Brain microvascular endothelial cell (primary cell): ENCODE data around the gene CD244.

Experiments used
- DNase-seq: peaks from one replicate; pipeline ENCODE4 v3.0.0-alpha.2; 2020
- H3K27ac ChIP-seq: fragments of 250-450 bp; sonication (Bioruptor Pico); 2 replicates; pipeline ENCODE4 v1.5.1; 2020; ENCODE audit warnings: mild to moderate bottlenecking, moderate library complexity
- H3K27me3 ChIP-seq: fragments of 250-450 bp; sonication (Bioruptor Pico); replicated peaks from 2 replicates; pipeline ENCODE4 v1.5.1; 2020; ENCODE audit warnings: mild to moderate bottlenecking
- H3K36me3 ChIP-seq: fragments of 250-450 bp; sonication (Bioruptor Pico); replicated peaks from 2 replicates; pipeline ENCODE4 v1.5.1; 2020; ENCODE audit warnings: mild to moderate bottlenecking
- H3K4me3 ChIP-seq: 2 replicates; pipeline ENCODE4 v1.5.1; 2011; ENCODE audit warnings: low read depth, mild to moderate bottlenecking, control low read depth, low read length, moderate library complexity
- CTCF ChIP-seq: IDR thresholded peaks from 2 replicates; pipeline ENCODE4 v1.5.1; 2011; ENCODE audit warnings: low read depth, mild to moderate bottlenecking, moderate library complexity, low read length, control low read depth, inconsistent platforms; ENCODE audit errors: missing control alignments
- in situ Hi-C: cut with HindIII; loops from 2 replicates; pipeline ENCODE4 v1.10.0; 2017; ENCODE audit warnings: low sequenced_read_pairs, low pct_ligation_motif_present

Gene CD244

GRCh38 chr1:160801836-160802580, 60.7 kb downstream of the CD244 start:
- no peak for TF ChIP-seq CTCF
- in situ Hi-C loops = no loop called here
- H3K27ac ChIP-seq = no peak overlapping the region

GRCh38 chr1:160800645-160801408, 61.9 kb downstream of the CD244 start:
- no peak overlapping the region for H3K27ac ChIP-seq
- no peak for DNase-seq
- in situ Hi-C loops = no loop called here
- TF ChIP-seq CTCF = no peak
- H3K27me3 ChIP-seq = no peaks in the 10 kb centered on the region
- no peak overlapping the region for H3K4me3 ChIP-seq
- H3K36me3 ChIP-seq = no peaks in the 10 kb centered on the region

More at GRCh38 chr1:160801836-160802580, 60.7 kb downstream of the CD244 start:
- no peak for DNase-seq
- Histone ChIP-seq H3K27me3 (no peaks in the 10 kb centered on the region), H3K4me3 (no peak overlapping the region), H3K36me3 (no peaks in the 10 kb centered on the region)

GRCh38 chr1:160800142-160800541, 62.5 kb downstream of the CD244 start:
- no peak for TF ChIP-seq CTCF
- no peaks in the 10 kb centered on the region for H3K36me3 ChIP-seq
- H3K27me3 ChIP-seq = no peaks in the 10 kb centered on the region
- no peak for DNase-seq
- no peak overlapping the region for H3K27ac ChIP-seq
- in situ Hi-C loops = no loop called here
- no peak overlapping the region for H3K4me3 ChIP-seq

GRCh38 chr1:160799641-160800040, 63.0 kb downstream of the CD244 start:
- H3K36me3 ChIP-seq = no peaks in the 10 kb centered on the region
- TF ChIP-seq CTCF = no peak
- DNase-seq = no peak
- H3K27ac ChIP-seq = no peak overlapping the region
- H3K27me3 ChIP-seq = no peaks in the 10 kb centered on the region
- no peak overlapping the region for H3K4me3 ChIP-seq
- in situ Hi-C loops = no loop called here

- H3K36me3 ChIP-seq = no peaks in the 10 kb centered on the region
- no peak overlapping the region for H3K4me3 ChIP-seq
- no peak for DNase-seq
- no peaks in the 10 kb centered on the region for H3K27me3 ChIP-seq
- no peak overlapping the region for H3K27ac ChIP-seq
- TF ChIP-seq CTCF = no peak
- in situ Hi-C loops = no loop called here
These were observed 64.2 kb downstream of the CD244 start for GRCh38 chr1:160798439-160798838.
